Coronary artery (tissue), 2 donors: ENCODE measurements around the gene GRIK1.

Experiments
- DNase-seq: peaks from one replicate; pipeline ENCODE4 v3.0.0-alpha.2; 2017; ENCODE audit warnings: low spot score
- H3K27ac ChIP-seq, 2 donors: fragments of 200-600 bp; sonication (generic); one replicate each; pipeline ENCODE4 v1.5.1; 2016 to 2019
- H3K4me3 ChIP-seq: fragments of 200-600 bp; sonication (generic); 2 replicates; pipeline ENCODE4 v1.5.1; 2016; ENCODE audit warnings: mild to moderate bottlenecking, moderate library complexity
- TF ChIP-seq, protein P1 (sequence below): fragments of 200-600 bp; sonication (generic); IDR thresholded peaks from one replicate; pipeline ENCODE4 v1.5.1; 2019; ENCODE audit warnings: antibody characterized with exemption

GRIK1 gene

DNA sequence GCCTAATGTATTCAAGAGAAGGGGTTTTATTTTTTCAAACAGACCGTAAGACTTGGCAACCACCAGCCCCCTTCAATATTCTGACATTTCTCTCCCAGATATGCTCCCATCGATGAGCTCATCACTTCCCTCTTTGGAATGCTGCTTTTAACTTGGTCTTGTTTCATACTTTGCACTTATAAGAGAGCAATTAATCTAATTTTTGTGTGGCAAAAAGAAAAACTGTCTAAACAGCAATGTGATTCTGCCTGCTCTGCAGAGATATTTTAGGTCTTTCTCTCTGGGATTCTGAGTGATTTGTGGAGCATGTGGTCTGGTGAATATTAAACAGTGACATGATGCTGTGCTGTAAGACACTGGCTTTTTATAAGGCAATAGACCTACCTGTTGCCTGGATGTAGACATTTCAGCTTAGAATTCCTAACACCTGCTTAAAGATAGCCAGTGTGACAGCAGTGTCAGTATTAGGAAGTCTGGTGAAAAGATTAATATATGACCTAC, 356.3 kb downstream of the GRIK1 start:
- no peak for DNase-seq
- TF ChIP-seq, protein P1, sequence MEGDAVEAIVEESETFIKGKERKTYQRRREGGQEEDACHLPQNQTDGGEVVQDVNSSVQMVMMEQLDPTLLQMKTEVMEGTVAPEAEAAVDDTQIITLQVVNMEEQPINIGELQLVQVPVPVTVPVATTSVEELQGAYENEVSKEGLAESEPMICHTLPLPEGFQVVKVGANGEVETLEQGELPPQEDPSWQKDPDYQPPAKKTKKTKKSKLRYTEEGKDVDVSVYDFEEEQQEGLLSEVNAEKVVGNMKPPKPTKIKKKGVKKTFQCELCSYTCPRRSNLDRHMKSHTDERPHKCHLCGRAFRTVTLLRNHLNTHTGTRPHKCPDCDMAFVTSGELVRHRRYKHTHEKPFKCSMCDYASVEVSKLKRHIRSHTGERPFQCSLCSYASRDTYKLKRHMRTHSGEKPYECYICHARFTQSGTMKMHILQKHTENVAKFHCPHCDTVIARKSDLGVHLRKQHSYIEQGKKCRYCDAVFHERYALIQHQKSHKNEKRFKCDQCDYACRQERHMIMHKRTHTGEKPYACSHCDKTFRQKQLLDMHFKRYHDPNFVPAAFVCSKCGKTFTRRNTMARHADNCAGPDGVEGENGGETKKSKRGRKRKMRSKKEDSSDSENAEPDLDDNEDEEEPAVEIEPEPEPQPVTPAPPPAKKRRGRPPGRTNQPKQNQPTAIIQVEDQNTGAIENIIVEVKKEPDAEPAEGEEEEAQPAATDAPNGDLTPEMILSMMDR, result no peak
- H3K4me3 ChIP-seq, result no peak overlapping the region
- H3K27ac ChIP-seq, result no peak overlapping the region

DNA sequence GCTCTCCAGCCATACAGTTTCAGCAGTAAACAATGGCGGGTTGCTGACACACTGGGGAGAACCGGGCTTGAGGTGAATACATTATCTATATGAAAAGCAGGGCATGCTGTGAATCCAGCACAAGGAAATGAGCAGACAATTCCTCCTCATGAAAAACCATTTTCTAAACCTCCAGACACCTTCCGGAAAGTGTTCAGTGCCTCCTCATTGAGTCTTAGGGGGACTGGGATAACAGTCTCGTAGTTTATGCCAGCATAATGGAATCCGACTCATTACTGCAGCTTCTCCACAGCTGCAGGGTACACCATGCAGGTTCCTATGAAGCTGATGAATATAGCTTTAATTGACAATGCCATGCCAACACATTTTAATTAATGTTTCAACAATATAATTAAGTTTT, 356.9 kb downstream of the GRIK1 start:
- Histone ChIP-seq H3K27ac (no peak overlapping the region), H3K4me3 (no peak overlapping the region)
- DNase-seq, result no peak
- TF ChIP-seq, protein P1, result no peak

DNA sequence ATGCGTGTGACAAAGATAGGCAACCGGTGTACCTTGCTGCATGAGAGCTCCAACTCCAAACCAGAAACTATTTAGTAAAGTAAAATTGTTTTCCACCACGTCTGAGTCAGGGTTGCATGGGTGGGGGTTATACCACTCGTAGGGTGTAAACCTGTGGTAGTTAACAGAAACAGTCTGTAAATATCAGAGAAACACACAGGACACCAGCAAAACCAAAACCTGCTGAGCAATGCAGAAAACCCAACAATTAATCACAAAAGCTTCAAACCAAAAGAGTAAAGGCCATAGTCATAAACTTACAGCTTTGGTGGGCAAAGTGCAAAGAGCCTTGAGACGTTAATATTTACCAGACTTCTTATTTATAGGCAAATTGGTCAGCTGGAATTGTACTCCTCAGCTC, 358.4 kb downstream of the GRIK1 start:
- Histone ChIP-seq H3K27ac (no peak overlapping the region), H3K4me3 (no peak overlapping the region)
- DNase-seq, result no peak
- TF ChIP-seq, protein P1, result no peak

DNA sequence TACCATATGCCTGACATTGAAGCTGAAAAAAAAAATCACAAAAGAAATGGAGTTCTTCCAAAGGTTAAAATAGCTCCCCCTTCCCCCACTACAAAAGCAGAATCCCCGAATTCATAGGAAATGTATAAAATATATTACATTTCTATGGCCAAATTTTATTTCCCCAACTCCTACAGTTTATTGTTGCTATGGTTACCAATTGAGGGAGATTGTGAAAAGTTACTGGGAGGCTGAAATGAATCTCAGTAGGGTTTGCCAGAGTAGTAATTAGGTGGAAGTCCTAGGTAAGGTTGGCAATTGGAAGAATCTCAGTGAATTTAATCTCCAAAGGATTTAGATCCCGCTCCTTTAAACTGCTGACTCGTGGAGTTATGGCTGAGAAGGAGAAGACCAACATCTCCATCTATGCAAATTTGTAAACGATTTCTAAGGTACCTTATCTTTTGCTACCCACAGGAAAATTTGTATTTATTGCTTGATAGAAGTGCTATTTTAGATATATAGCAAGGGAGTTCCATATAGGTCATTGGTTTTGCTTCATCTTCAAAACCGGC, 359.0 kb downstream of the GRIK1 start:
- H3K27ac ChIP-seq, result no peak overlapping the region
- no peak for DNase-seq
- TF ChIP-seq, protein P1, result no peak
- no peak overlapping the region for H3K4me3 ChIP-seq

DNA sequence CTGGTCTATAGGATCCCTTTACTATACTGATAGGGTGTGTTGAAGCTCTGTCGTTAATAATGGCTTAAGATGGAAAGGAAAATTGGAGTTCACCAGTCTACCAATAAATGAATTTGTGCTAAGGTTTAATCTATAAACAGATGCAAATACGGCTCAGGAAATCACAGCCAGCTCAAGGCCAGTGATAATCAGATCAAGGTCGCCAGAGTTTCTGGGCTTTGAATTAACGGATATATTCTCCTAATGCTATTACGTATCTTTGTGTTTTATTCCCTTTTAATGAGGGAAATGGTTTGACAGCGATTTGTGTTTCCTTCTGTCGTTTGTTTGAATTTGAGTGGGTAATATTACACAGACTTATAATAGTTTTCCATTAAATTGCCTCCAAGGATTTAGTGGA, 361.5 kb downstream of the GRIK1 start:
- Histone ChIP-seq H3K4me3 (no peak overlapping the region), H3K27ac (no peak overlapping the region)
- TF ChIP-seq, protein P1, result no peak
- no peak for DNase-seq

DNA sequence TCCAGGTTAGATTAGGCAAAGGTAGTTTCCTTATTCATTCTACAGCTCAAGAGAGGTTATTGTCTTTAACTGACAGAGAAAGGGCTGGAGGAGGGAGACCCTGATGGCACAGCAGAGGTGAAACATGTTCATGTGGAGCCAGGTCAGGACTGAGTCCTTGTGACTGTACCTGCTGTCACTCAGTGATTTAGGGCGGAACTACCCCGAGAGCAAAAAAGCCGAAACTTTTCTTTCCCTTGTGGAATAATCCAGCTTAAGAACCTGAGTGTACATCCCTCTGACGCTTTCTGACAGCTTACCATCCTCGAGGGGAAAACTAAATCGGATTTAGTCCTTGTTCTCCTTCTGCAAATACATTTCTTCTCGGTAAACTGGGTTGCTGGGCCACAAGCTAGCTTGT, 367.8 kb downstream of the GRIK1 start:
- no peak for DNase-seq
- no peak overlapping the region for H3K27ac ChIP-seq
- H3K4me3 ChIP-seq, result no peak overlapping the region
- TF ChIP-seq, protein P1, result no peak

DNA sequence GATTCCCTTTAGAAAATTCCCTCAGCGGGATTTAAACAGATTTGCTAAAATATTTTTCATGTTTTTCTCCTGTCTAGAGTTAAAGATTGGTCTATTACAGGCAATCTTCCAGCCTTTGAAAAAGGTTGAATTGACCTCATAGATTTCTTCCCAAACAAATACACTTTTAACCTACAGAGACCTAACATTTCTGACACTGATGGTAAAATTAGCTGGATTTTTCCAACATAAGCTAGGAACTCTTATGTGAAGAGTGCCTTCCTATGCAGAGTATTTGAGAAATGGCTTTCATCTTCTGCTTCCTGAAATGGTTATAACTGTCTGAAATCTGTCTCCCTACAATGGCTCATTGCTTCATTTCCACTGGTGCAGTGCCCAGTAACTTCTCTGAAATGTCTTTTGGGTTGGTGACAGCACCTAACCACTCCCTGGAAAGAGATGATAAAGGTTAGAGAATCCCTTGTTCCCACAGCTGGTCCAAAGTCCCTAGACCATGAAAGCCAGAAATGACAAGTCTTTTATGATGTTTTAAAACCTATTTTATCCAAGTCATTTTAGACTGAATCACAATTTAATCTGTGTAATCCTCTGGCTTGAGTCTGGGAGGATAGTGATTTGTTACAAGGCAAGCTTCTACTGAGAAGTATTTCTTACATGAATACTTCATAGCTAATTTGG, 371.6 kb downstream of the GRIK1 start:
- no peak for DNase-seq
- no peak overlapping the region for H3K4me3 ChIP-seq
- TF ChIP-seq, protein P1, result no peak
- H3K27ac ChIP-seq, result no peak overlapping the region
